Parathyroid adenoma (tissue), 2 donors: Measurements from ENCODE around the gene PKNOX2.

Experiments
- H2AFZ ChIP-seq: fragments of 300-600 bp; sonication (generic); one replicate; pipeline ENCODE4 v1.7.0; 2017; ENCODE audit warnings: antibody characterized with exemption, mild to moderate bottlenecking
- H3K27ac ChIP-seq: fragments of 300-600 bp; sonication (generic); one replicate; pipeline ENCODE4 v1.7.0; 2017
- H3K27me3 ChIP-seq: fragments of 300-600 bp; sonication (generic); one replicate; pipeline ENCODE4 v1.7.0; 2017; ENCODE audit warnings: low read length; ENCODE audit not compliant: control insufficient read depth, insufficient read depth
- H3K36me3 ChIP-seq: fragments of 300-600 bp; sonication (generic); one replicate; pipeline ENCODE4 v1.7.0; 2017; ENCODE audit warnings: low read length; ENCODE audit not compliant: control insufficient read depth, insufficient read depth
- H3K4me1 ChIP-seq: fragments of 300-600 bp; sonication (generic); one replicate; pipeline ENCODE4 v1.7.0; 2017; ENCODE audit warnings: control low read depth
- H3K4me2 ChIP-seq: fragments of 300-600 bp; sonication (generic); one replicate; pipeline ENCODE4 v1.7.0; 2017; ENCODE audit warnings: low read length
- H3K4me3 ChIP-seq: fragments of 300-600 bp; sonication (generic); one replicate; pipeline ENCODE4 v1.7.0; 2017; ENCODE audit warnings: low read depth, low read length
- H3K79me2 ChIP-seq: fragments of 300-600 bp; sonication (generic); one replicate; pipeline ENCODE4 v1.7.0; 2017; ENCODE audit warnings: control low read depth
- H3K9ac ChIP-seq: fragments of 300-600 bp; sonication (generic); one replicate; pipeline ENCODE4 v1.7.0; 2017; ENCODE audit warnings: mild to moderate bottlenecking
- H3K9me3 ChIP-seq: fragments of 300-600 bp; sonication (generic); one replicate; pipeline ENCODE4 v1.7.0; 2017; ENCODE audit warnings: low read length; ENCODE audit not compliant: control insufficient read depth
- TF ChIP-seq, protein P1 (sequence below): fragments of 300-600 bp; sonication (generic); IDR thresholded peaks from one replicate; pipeline ENCODE4 v1.7.0; 2017; ENCODE audit warnings: antibody characterized with exemption, mild to moderate bottlenecking
- donor health status: primary hyperparathyroidism.

The PKNOX2 gene

DNA sequence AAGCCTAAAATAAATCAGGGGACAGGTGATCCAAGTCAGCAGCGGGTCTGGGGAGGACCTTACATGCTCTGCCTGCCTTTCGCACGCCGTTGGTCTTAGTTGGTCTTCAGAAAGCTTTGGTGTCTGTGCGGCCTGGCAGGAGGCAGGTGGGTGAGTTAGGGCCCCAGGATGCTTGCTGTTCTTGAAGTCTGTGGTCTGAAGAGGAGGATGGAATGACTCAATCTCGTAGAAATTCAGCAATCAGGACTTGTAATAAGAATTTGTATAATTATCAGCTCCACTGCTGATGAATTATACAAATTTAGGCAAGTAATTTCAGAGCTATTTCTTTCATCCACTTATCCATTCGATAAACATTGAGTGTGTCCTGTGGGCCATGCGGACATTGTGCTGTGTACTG, 193.0 kb downstream of the PKNOX2 start:
- Histone ChIP-seq H3K4me1 (no peaks in the 10 kb centered on the region), H3K4me3 (no peak overlapping the region), H3K79me2 (no peaks in the 10 kb centered on the region), H3K9ac (no peak overlapping the region), H2AFZ (no peak overlapping the region), H3K9me3 (no peaks in the 10 kb centered on the region), H3K4me2 (no peak overlapping the region), H3K27me3 (no peaks in the 10 kb centered on the region), H3K27ac (no peak overlapping the region), H3K36me3 (no peaks in the 10 kb centered on the region)
- TF ChIP-seq, protein P1, sequence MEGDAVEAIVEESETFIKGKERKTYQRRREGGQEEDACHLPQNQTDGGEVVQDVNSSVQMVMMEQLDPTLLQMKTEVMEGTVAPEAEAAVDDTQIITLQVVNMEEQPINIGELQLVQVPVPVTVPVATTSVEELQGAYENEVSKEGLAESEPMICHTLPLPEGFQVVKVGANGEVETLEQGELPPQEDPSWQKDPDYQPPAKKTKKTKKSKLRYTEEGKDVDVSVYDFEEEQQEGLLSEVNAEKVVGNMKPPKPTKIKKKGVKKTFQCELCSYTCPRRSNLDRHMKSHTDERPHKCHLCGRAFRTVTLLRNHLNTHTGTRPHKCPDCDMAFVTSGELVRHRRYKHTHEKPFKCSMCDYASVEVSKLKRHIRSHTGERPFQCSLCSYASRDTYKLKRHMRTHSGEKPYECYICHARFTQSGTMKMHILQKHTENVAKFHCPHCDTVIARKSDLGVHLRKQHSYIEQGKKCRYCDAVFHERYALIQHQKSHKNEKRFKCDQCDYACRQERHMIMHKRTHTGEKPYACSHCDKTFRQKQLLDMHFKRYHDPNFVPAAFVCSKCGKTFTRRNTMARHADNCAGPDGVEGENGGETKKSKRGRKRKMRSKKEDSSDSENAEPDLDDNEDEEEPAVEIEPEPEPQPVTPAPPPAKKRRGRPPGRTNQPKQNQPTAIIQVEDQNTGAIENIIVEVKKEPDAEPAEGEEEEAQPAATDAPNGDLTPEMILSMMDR, result no peak

DNA sequence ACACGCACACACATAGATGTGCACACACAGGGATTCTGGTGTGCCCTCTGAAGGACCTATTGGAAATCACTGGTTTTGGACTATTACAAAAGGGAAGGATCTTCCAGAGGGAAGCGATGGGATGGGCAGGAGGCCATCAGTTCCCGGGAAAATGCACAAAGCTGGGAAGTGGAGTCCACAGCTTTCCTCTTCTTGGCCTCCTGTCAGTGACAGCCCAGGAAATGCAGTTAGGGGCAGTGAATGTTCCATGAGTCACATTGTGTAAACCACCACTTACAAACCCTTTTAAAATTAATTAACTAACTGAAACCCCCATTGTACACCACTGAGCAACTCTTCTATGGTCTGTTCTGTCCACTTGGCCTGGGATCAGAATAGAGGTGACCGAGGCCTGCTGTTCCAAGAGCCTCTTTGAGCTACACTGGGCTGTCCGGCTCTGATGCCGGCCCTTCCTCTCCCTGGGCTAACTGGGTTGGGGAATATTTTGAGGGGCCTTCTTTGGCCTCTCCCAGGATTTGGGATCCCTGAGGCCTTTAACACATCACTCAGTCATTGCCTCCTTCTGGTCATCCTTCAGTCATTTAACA, 193.8 kb downstream of the PKNOX2 start:
- Histone ChIP-seq H3K4me3 (no peak overlapping the region), H3K4me1 (no peaks in the 10 kb centered on the region)
- TF ChIP-seq, protein P1, result no peak

DNA sequence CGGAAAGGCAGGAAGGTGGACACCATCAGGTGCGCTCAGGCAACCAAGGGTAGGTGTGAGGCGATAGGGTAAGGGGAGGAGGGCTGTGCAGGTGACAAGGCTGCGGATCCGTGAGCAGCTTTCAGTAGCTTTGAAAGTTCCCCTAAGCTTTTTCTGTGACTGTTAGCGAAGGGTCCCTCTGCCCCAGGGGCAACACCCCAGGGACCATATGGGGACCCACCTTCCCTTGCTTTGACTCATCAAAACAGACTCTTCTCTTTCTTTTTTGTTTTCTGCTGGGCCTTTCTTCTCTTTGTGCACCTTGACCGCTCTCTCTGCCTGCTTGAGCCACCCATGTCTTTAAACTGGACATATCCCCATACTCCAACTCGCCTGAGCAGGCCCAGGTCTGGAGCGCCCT, 194.6 kb downstream of the PKNOX2 start:
- H3K27ac ChIP-seq, result no peak overlapping the region
- H3K4me3 ChIP-seq, result no peak overlapping the region
- H3K4me1 ChIP-seq, result no peaks in the 10 kb centered on the region
- H3K36me3 ChIP-seq, result no peaks in the 10 kb centered on the region
- no peaks in the 10 kb centered on the region for H3K27me3 ChIP-seq
- H3K4me2 ChIP-seq, result no peak overlapping the region
- no peaks in the 10 kb centered on the region for H3K9me3 ChIP-seq
- no peak overlapping the region for H2AFZ ChIP-seq
- H3K79me2 ChIP-seq, result no peaks in the 10 kb centered on the region
- no peak overlapping the region for H3K9ac ChIP-seq
- TF ChIP-seq, protein P1, result no peak

More for the DNA sequence above, 193.8 kb downstream of the PKNOX2 start:
- H3K36me3 ChIP-seq, result no peaks in the 10 kb centered on the region
- H3K9ac ChIP-seq, result no peak overlapping the region
- no peaks in the 10 kb centered on the region for H3K9me3 ChIP-seq
- no peak overlapping the region for H3K4me2 ChIP-seq
- H2AFZ ChIP-seq, result no peak overlapping the region
- H3K79me2 ChIP-seq, result no peaks in the 10 kb centered on the region
- no peak overlapping the region for H3K27ac ChIP-seq
- H3K27me3 ChIP-seq, result no peaks in the 10 kb centered on the region

DNA sequence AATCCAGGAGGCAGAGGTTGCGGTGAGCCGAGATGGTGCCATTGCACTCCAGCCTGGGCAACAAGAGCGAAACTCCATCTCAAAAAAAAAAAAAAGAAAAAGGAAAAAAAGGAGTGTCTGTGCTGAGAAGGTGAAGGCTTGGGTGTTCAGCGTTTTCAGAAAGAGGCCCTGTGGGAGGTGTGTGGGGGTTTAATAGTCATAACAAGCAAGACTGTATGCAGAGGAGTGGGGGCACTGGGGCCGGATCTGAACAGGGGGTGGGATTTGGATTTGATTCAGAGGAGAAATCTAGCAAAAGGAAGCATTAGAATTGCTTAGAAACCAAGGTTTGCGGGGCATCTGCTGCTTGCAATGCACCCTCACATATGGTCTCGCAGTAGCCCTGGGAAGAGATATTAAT, 195.5 kb downstream of the PKNOX2 start:
- no peaks in the 10 kb centered on the region for H3K27me3 ChIP-seq
- H3K4me1 ChIP-seq, result no peaks in the 10 kb centered on the region
- no peaks in the 10 kb centered on the region for H3K9me3 ChIP-seq
- no peak overlapping the region for H3K4me2 ChIP-seq
- H3K9ac ChIP-seq, result no peak overlapping the region
- no peak overlapping the region for H2AFZ ChIP-seq
- H3K4me3 ChIP-seq, result no peak overlapping the region
- H3K36me3 ChIP-seq, result no peaks in the 10 kb centered on the region
- no peak overlapping the region for H3K27ac ChIP-seq
- TF ChIP-seq, protein P1, result no peak
- no peaks in the 10 kb centered on the region for H3K79me2 ChIP-seq

DNA sequence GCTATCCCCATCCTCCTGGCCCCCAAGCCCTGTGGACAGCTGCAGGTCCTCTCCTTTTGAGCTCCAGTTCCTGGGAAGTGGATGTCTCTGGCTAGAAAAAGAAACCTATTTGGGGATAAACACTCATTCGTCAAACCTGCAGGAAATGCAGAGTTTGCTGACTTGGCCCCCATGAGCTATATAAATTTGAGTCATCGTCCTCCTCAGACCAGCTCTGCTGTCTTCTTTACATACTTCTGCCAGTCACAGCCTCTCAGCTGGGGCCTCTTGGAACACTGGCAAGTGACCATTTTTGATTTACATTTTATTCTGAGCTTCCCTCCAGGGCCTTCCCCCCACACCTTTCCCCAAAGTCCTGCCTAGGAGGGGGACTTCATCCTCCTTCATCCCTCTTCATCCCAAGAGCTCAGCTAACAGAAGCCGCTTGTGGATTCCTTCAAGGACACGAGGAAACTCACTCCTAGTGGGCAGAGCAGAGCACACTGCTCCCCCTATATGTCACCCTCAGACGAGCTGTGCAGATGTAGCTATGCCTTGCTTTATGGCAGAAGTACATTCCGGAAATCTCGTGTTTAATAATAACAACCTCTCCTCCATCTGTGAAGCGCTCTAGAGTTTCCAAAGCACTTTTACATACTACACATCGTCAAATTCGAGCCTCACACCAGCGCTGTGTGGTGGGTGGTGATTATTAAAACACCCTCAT, 199.7 kb downstream of the PKNOX2 start:
- TF ChIP-seq, protein P1, result no peak
- Histone ChIP-seq H3K9me3 (no peaks in the 10 kb centered on the region), H3K36me3 (no peaks in the 10 kb centered on the region), H2AFZ (no peak overlapping the region), H3K4me1 (no peaks in the 10 kb centered on the region), H3K4me3 (no peak overlapping the region), H3K9ac (no peak overlapping the region), H3K27ac (no peak overlapping the region), H3K27me3 (no peaks in the 10 kb centered on the region), H3K4me2 (no peak overlapping the region), H3K79me2 (no peaks in the 10 kb centered on the region)
